ENCODE data around the gene PPM1L.
"Not testable (repeated sequence)": the region's sequence is repeated elsewhere in the genome, so short reads cannot be mapped to it uniquely, and the experiment has no call there.

The PPM1L gene

DNA sequence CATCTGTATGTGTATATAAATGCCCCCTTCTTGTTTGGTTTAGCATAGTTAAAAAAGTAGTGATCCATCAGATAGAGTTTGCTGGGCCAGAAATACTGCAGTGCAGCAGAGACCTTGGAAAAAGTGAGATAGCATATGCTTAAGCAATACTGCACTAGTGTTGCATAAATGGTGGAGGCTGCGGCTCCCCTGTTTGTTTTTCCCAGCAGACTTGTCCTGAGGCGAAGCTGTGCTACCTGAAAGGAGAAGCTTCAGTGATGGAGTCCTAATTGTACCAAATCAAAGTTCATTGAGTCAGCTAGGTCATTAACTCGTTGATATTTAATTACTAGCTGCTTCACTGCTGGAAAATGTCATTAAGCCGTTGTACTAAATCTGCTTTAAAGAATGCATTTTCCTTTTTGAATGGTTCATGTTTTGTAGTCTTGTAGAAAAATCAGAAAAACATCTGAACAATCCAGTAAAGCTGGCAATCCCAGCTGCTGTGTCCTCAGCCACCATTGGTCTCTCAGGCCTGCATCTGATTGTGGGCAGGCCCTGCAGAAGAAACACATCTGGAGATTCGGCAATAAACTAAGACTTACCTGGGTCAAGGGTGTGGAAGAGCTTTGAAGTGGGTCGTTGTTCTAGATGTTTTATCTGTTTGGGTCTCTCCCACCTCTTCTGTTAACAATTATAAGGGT is 179.5 kb downstream of the PPM1L start:
- no peak for DNase-seq (ENCODE audit: low spot score)

DNA sequence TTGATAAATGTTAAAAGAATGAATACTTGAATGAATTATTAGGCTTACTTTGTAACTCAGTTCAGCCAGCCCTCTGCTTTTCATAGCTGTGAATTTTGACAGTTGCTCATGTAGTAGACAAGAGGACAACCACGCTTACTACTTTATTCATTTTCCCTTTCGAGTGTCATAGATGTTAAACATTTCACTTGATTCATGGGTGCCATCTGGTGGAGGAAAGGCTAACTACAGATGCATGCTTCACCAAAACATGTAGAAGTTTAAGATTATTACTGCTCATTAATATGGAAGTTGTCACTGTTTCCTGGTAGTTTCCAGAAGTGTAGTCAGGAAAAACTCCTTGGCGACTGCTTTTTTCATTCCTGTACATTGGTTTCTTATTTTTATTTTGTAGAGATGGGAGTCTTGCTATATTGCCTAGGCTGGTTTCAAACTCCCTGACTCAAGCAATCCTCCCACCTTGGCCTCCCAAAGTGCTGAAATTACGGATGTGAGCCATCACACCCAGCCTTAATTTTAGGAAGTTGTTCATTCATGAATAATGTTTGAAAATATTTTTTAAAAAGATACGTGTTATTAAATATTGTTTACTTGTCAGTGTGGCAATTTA is 186.0 kb downstream of the PPM1L start:
- peak; percentile 54 for DNase-seq (ENCODE audit: low spot score)

DNA sequence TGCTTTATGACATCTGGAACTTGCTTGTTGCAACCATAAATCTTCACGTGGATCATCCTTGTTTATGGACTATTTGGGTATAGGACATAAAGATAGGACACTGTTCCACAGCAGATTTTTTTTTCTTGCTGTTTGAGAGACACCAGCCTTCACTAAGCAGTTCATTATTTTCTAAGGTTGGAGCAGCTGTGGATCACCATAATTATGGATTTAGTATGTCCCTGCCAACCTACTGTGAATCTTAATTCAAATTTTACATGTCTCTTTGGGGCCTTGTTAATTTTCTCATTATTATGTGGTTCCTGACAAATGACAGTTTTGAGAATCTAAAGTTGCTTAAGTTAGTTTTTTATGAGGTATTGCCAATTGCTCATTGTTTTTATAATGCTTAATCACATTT is 188.0 kb downstream of the PPM1L start:
- DNase-seq (ENCODE audit: low spot score) = no peak

DNA sequence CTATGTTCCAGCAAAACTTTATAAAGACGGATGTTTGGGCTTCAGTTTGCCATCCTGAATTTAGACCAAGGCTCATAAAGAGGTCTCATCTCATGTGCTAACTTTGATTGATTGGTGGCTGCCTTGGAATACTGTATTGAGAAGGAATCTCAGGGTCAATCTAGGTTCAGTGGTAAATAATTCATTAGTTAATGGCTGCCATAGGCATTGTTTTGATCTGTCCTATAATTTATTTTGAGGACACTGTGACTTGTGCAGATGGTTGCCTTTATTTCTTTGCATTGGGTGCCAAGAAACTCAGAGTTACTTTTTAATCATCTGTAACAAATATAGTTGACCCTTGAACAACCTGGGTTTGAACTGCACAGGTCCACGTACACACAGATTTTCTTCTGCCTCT is 189.3 kb downstream of the PPM1L start:
- DNase-seq (ENCODE audit: low spot score) = no peak

DNA sequence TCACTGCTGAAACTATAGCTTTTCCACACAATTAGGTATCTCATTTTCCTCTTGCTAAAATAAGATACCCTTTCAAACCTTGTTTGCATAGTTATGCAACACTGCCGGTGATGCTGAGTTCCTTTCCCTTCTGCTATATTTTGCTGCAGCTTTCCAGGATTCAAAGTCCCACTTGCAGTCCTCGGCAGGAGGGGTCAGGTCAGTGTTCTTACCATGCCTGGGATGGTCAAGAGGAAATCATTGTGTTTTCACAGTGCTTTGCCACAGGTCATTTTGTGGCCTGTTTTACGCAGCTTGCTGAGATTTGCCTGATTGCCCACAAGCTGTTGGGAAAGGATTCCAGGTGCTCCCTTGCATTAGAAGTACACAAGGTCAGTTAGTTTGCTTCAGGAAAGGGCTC is 192.2 kb downstream of the PPM1L start:
- DNase-seq (ENCODE audit: low spot score) = no peak

DNA sequence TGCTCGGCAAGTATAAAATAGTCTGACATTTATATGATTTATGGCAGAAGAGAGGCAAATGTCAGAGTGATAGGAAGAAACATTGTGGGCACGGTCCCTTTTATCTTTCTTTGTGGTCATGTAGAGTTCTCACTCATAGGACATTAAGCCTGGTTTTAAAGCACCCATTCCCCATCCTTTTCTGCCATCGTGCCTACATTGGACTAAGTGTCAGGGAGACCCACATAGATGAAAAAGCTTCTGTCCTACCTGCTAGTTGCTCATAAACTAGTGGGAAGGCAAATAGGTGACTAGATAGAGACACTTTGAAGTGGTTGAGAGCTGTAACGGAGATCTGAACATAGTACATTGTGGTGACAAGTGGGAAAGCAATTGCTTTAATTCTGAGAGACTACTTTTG is 193.4 kb downstream of the PPM1L start:
- DNase-seq (ENCODE audit: low spot score) = no peak

DNA sequence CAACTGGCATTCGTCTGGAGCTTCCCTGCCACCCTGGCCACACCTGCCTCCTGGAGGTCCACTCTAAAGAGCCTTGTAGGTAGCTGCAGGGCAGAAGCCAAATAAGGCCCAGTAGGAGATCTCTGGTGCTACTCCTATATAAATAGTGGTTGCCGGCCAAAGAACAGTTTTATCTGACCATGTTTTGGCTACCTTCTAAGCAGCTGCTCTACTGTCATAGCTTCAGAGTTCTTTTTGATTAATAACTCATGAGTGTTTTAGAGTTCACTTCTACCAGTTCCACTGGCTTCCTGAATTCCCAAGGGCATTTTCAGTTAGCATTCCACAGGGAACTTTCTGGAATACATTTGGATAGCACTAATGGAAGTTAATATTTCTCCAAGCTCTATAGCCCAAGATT is 194.5 kb downstream of the PPM1L start:
- no peak for DNase-seq (ENCODE audit: low spot score)

DNA sequence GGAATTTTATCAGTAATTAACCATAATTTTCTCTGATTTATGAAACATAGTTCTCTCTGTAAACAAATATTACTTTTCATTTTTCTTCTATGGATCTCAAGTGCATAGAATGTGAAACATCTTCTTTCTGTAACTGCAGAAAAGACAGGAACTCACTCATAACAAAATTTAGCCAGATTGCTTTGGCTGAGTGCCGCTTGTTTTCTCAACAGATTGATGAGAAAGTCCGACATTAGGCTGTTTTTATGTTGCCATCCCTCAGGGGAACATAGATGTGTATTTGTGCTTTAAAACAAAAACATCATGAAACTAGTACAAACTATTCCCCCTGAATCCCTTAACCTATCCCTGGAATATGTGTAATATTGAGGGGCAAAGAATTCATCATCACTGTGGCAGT is 194.9 kb downstream of the PPM1L start:
- no peak for DNase-seq (ENCODE audit: low spot score)

DNA sequence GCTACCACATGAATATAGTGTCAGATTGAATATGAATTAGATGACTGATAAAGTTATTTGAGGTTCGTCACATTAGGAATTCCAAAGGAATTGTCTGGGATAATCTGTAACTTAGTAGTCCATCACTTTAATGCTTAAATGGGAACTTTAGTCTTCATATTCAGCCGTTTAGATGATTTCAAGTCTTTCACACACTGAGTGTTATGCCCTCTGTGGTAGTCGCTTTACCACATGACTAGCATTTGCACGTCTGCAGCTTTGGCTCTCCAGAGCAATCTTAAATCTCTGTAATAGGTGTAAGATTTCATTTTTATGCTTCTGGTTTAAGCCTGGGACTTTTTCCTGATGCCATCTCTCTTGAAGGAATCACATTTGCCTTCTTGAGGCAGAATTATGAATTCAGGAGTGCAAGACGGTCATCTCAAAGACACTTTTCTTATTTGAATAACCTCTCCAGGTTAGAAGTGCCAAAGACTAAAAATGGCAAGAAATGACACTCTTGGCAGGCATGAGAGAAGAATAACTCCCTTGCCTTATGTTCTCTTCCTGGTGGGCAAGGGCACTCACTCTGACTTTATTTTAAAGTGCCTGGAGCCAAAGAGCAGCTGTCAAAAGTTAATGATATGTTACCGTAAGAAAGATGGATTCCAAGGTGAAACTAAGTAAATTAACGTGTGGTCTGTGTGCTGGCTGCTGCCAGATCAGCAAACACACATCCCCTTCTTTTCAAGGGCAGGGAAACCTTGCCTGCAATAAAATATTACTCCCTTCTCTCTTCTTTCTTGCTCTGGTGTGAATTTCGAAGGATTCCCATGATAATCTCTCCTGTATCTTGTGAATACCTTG is 195.8 kb downstream of the PPM1L start:
- no peak for DNase-seq (ENCODE audit: low spot score)

DNA sequence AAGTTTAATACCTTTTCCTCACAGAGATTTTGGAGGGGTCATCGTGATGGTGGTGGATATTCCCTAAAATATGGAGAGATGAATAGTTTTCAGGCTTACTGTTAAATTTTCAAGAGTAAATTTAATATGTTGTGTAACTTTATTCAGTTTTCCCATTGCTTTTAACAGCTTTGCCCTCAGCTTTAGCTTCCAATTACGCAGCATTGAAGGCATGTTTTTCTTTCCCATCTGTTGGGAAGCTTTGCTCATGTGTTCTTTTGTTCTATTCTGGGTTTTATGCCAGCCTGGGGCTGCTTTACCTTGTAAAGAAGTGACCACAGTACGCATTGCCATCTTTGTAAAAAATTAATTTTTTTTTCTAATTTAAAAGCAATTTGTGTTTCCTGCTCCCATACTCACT is 197.7 kb downstream of the PPM1L start:
- DNase-seq (ENCODE audit: low spot score) = no peak

DNA sequence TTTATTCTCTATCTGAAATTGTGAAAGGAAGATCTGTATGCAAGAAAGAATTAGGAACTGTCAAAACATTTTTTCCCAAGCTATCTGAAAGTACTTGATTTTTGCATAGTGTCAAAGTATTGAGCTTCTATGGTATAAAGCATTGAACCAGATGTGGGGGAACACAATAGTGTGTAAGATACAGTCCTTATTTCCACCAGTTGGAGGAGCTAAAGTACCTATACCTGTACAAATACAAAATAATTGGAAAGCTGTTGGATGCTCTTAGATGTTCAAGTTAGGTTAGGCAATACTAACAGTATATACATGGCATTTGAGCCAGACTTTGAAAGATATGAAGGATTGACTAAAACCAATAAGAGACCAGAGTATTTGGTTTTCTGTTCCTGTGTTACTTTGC is 200.8 kb downstream of the PPM1L start:
- no peak for DNase-seq (ENCODE audit: low spot score)

DNA sequence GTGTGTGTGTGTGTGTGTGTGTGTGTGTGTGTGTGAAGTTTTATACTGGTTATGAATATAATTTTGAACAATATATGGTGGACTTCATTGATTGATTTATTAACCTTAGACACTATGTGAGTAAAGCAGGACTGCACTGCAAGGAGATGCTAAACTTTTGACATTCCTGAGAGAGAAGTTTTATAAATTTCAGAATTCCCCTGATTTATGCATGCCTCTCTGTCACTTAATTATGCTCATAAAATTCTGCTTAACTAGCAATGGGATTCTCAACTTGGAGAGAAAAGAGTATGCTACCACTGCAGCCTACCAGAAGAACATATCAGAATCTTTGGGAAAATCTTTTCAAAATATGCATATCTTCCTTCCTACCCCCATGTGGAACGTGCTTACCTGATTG is 204.5 kb downstream of the PPM1L start:
- no peak for DNase-seq (ENCODE audit: low spot score)

DNA sequence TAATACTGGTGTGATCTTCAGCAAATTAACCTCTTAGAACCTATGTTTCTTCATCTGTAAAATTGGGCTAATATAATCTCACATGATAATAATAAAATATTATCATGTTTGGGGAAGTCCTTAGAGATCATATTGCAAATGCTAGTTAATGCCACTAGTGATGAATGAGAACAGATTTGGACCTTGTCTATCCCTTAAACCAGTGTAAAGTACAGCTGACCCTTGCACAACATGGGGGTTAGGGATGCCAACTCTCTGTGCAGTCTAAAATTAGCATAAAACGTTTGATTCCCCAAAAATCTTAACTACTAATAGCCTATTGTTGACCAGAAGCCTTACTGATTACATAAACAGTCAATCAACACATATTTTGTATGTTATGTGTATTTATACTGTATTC is 207.9 kb downstream of the PPM1L start:
- no peak for DNase-seq (ENCODE audit: low spot score)

DNA sequence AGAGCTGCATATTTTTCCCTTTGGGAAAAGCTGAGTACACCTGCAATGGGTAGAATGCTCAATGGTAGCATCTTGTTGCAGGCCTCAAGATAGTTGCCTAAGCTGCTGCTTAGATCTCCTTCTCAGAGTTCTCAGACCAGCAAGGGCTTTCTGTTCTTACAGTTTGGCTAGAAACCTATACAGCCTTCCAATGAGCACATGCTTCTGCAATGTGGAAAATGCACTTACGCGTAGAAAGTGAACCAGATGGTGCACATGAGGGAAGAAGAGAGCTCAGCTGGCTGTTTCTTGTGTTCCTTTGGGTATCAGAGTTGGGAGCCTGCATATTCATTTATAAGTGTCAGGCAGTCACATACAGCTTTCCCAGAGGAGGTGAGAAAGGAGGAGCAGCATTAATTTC is 212.7 kb downstream of the PPM1L start:
- DNase-seq (ENCODE audit: low spot score) = no peak

DNA sequence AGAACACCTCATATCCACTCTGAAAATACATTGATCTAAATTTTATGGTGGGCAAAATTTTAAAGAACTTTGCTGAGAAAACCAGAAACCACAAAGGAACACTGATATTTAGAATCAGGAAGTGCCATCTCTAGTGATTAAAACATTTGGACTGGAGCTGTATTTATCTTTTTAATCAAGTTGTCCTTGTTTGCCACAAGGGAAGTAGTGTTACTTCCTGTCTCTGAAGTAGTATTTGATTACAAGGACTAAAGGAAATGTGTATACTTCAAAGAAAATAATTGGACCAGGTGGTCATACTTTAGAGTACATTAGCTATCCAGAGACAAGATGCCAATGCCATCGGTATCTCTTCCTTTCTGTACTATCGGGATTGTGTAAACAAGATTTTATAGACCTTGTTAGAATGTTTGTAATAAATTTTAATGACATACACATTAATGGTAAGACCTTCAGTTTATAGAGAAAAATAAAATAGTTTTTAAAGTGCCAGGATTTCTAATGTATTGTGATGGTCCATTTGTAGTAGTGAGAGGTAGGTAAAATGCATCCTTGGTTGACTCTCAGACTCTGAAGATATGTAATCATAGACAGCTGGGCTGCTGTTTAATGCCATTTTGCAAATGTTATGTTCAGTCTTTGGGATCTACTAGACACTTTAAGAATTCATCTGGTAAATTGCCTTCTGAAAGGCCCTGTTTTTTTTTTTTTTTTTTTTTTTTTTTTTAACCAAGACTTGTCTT is 217.2 kb downstream of the PPM1L start:
- DNase-seq (ENCODE audit: low spot score) = no peak

DNA sequence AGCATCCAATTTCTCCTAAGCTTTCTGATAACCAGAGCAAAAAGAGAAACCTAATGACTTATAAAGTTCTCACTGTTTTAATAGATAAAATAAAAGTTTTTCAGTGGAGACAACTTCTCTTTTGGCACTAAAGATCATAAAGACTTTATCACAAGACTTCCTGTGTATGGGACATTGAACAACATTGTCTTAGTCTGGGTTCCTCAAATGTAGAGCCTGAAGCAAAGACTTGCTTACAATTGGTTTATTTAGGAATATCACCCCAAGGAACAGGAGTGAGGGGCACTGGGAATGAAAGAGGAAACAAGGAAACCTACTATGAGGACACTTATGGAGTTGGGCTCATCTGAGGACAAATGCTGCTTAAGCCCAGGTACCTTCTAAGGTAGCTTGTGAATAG is 221.7 kb downstream of the PPM1L start:
- no peak for DNase-seq (ENCODE audit: low spot score)

DNA sequence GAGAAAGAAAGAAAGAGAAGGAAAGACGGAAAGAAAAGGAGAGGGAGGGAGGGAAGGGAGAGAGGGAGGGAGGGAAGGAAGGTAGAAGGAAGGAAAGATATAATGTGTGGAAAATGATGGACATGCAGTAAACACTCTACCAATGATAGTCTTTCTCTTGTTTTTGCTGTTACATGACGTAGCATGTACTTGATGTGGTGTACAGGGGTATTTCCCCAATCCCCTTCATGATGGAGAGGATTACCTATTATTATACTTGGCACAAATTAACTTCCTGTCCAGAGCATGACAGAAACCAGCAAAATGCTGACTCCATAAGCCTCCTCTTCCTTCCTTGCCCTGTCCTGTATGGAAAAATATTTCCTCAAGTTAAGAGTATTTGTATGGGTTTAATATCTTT is 224.7 kb downstream of the PPM1L start:
- DNase-seq (ENCODE audit: low spot score) = no peak

DNA sequence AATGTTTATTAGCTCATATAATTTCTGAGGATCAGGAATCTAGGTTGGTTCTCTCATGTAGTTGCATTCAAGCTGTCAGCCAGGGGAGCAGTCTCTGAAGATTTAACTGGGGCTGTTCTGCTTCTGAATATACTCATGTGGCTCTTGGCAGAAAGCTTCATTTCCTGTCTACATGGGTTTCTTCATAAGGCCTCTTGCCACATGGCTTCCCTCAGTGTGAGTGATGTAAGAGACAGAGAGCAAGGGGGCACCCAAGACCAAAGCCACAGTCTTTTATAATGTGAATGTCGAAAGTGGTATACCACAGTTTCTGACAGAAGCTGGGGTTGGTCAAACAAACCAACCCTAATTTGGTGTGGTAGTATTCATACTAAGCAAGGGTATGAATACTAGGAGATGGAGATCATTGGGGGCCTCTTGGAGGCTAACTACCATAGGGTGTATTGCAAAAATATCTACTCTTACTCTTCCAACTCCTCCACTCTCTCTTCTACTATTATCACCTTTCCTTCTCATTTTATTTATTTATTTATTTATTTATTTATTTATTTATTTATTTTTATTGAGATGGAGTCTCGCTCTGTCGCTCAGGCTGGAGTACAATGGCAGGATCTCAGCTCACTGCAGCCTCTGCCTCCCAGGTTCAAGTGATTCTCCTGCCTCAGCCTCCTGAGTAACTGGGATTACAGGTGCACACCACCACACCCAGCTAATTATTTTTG is 225.3 kb downstream of the PPM1L start:
- no peak for DNase-seq (ENCODE audit: low spot score)

DNA sequence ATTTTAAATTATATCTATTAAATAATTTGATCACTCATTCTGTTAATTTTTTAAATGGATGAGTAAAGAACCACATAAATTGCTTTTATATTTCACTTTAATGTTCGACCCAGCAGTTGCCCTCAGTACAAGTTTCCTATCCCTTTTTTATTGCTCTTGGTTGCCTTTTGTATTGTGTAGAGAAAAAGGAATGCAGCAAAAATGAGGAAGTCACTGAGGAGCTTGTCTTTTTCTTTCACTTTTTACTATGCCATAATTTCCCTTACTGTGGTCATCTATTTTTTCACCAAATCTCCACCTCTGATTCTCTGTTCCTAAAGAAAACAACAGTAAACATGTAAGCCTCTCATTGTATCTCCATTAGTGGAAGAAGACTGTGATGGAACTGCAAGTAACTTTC is 226.5 kb downstream of the PPM1L start:
- DNase-seq (ENCODE audit: low spot score) = no peak

DNA sequence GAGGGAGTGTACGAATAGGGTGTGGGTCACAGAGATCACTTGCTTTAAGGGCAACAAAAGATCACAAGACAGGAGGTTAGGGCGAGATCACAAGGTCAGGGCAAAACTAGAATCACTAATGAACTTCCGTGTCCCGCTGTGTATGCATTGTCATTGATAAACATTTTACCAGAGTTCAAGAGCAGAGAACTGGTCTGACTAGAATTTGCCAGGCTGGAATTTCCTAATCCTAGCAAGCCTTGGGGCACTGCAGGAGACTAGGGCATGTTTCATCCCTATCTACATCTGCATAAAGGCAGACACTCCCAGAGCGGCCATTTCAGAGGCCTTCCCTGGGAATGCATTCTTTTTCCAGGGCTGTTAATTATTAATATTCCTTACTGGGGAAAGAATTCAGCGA is 227.9 kb downstream of the PPM1L start:
- DNase-seq (ENCODE audit: low spot score) = not testable (repeated sequence)

DNA sequence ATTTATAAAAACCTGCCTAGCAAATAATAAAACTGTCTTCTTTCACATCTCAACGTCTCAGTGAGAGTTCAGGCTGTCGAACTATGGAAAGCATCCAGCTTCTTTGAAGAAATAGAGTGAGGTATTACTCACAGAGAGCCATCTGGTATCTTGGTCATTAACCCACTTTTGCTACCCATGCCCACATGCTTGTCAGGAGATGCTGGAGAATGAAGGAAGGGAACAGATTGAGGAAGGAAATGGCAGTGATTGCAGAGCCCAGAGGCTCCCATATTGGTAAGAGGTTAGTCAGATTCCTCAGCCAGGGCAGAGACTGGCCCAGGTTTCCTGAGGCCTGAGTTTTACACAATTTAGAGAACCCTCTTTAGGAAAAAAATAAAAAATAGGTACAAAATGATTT is 230.0 kb downstream of the PPM1L start:
- DNase-seq (ENCODE audit: low spot score) = no peak
